ENCODE results near the gene GNG13.

Gene GNG13

GRCh38 chr16:782258-782657 lies 18.3 kb downstream of the GNG13 start:
- DNase-seq (ENCODE audit: low read depth), result no peak
- TF ChIP-seq, protein P1, sequence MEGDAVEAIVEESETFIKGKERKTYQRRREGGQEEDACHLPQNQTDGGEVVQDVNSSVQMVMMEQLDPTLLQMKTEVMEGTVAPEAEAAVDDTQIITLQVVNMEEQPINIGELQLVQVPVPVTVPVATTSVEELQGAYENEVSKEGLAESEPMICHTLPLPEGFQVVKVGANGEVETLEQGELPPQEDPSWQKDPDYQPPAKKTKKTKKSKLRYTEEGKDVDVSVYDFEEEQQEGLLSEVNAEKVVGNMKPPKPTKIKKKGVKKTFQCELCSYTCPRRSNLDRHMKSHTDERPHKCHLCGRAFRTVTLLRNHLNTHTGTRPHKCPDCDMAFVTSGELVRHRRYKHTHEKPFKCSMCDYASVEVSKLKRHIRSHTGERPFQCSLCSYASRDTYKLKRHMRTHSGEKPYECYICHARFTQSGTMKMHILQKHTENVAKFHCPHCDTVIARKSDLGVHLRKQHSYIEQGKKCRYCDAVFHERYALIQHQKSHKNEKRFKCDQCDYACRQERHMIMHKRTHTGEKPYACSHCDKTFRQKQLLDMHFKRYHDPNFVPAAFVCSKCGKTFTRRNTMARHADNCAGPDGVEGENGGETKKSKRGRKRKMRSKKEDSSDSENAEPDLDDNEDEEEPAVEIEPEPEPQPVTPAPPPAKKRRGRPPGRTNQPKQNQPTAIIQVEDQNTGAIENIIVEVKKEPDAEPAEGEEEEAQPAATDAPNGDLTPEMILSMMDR (IDR thresholded peaks at IDR 0.05; ENCODE audit: insufficient read depth, low read depth, low read length, missing control alignments), result no peak

DNA sequence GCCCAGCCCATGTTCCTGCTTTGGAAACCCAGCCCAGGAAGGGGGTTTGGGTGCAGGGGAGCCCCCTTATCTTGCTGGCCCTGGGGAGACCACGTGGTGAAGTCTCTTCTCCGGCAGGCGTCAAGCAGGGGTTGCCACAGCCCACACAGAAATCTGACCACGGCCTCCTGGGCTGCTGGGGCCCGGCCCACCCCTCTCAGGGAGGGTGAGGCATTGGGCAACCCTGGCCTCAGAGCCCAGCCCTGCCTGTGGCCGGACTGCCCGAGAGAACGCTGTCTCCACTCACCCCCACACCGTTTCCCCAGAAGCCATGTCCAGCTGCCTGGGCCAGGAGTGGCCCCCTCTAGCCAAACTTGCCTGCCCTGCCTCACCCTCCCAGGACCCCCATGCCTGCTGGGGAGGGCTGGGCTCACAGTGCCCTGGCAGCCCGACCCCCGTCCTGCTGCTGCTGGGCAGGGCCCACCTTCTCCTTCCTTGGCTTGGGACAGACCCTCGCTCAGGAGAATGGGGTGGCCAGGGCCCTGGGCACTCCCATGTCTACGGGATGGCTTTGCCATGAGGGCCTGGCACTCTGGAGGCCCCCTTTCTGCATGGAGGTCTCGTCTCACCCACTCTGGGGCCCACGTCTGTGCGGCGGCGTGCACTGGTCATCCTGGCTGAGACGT lies 19.1 kb downstream of the GNG13 start:
- no peak for DNase-seq (ENCODE audit: low read depth)
- TF ChIP-seq, protein P1 (IDR thresholded peaks at IDR 0.05; ENCODE audit: insufficient read depth, low read depth, low read length, missing control alignments), result no peak
- H3K4me3 ChIP-seq (ENCODE audit: low read depth, low read length), result no peak overlapping the region

More at GRCh38 chr16:782258-782657, 18.3 kb downstream of the GNG13 start:
- H3K4me3 ChIP-seq (ENCODE audit: low read depth, low read length), result no peak overlapping the region

DNA sequence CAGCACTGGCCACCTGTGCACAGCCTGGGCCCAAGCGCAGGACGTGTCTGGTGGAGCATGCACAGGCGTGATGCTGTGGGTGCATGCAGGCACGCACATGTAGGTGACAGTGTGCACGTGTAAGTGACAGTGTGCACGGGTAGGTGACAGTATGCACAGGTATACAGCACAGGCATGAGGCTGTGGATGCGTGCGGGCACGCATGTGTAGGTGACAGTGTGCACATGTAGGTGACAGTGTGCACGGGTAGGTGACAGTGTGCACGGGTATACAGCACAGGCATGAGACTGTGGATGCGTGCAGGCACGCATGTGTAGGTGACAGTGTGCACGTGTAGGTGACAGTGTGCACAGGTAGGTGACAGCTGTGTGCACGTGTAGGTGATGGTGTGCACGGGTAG lies 20.2 kb downstream of the GNG13 start:
- DNase-seq (ENCODE audit: low read depth), result no peak
- TF ChIP-seq, protein P1 (IDR thresholded peaks at IDR 0.05; ENCODE audit: insufficient read depth, low read depth, low read length, missing control alignments), result no peak
- H3K4me3 ChIP-seq (ENCODE audit: low read depth, low read length), result no peak overlapping the region

GRCh38 chr16:779561-779960 lies 21.0 kb downstream of the GNG13 start:
- TF ChIP-seq, protein P1 (IDR thresholded peaks at IDR 0.05; ENCODE audit: insufficient read depth, low read depth, low read length, missing control alignments), result no peak
- no peak overlapping the region for H3K4me3 ChIP-seq (ENCODE audit: low read depth, low read length)
- no peak for DNase-seq (ENCODE audit: low read depth)

- DNase-seq (ENCODE audit: low read depth), result no peak
- TF ChIP-seq, protein P1 (IDR thresholded peaks at IDR 0.05; ENCODE audit: insufficient read depth, low read depth, low read length, missing control alignments), result no peak
- no peak overlapping the region for H3K4me3 ChIP-seq (ENCODE audit: low read depth, low read length)
These were observed 21.5 kb downstream of the GNG13 start for GRCh38 chr16:778909-779527.

DNA sequence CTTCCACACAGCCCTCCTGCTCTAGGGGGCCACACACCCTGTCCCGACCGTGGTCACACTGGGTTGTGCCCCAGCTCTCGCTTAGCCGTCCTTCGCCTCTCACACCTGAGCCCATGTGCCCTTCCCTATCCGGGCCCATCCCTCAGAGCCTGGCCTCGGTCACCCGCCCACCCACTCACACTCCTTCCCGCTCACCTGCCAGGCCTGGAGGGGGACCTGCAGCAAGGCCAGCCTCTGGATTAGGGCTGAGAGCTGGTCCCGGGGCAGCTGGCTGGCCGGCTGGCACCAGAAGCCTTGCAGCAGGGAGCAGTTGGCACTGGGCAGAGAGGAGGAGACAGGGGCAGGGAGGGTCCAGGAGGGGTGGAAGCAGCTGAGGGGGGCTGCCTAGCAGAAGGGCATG lies 22.1 kb downstream of the GNG13 start:
- no peak overlapping the region for H3K4me3 ChIP-seq (ENCODE audit: low read depth, low read length)
- no peak for DNase-seq (ENCODE audit: low read depth)
- TF ChIP-seq, protein P1 (IDR thresholded peaks at IDR 0.05; ENCODE audit: insufficient read depth, low read depth, low read length, missing control alignments), result no peak
